Memory B cell (primary cell): ENCODE measurements around the gene CLHC1.
A peak's percentile ranks its signal among the peaks of the same experiment; 100 is the strongest.
"Not testable (repeated sequence)": the region's sequence is repeated elsewhere in the genome, so short reads cannot be mapped to it uniquely, and the experiment has no call there.

Experiments used
- ATAC-seq: fragments of 150-1000 bp; cut with Tn5 transposase; 2 replicates; pipeline ENCODE4 v1.10.0; 2021; ENCODE audit warnings: low read depth, mild to moderate bottlenecking, moderate library complexity
- DNase-seq, 2 donors: peaks; one replicate each; pipeline ENCODE4 v3.0.0; 2022; ENCODE audit warnings: low spot score in 2 of 2
- H3K27ac Mint-ChIP-seq: one replicate; pipeline ENCODE4 v1.8.0; 2022; ENCODE audit warnings: mild to moderate bottlenecking, moderate library complexity, mixed read lengths
- H3K27me3 Mint-ChIP-seq: one replicate; pipeline ENCODE4 v1.8.0; 2022; ENCODE audit warnings: mixed read lengths
- H3K36me3 Mint-ChIP-seq: one replicate; pipeline ENCODE4 v1.8.0; 2022; ENCODE audit warnings: mild to moderate bottlenecking, mixed read lengths
- H3K4me1 Mint-ChIP-seq: one replicate; pipeline ENCODE4 v1.8.0; 2022; ENCODE audit warnings: mixed read lengths
- H3K4me3 Mint-ChIP-seq: one replicate; pipeline ENCODE4 v1.8.0; 2022; ENCODE audit warnings: mild to moderate bottlenecking, moderate library complexity, mixed read lengths
- H3K9me3 Mint-ChIP-seq: one replicate; pipeline ENCODE4 v1.8.0; 2022; ENCODE audit warnings: mixed read lengths

The CLHC1 gene

GRCh38 chr2:55232084-55232862, at the start of gene CLHC1, which contains the start of gene RPS27A:
CLHC1 (minus strand) TSS chr2:55232293; CDS start chr2:55222411, 9,882 bp downstream.
RPS27A (plus strand) TSS chr2:55232688; CDS start chr2:55232825, 137 bp downstream.
- Mint-ChIP-seq H3K27me3 (no peaks in the 10 kb centered on the region), H3K4me3 (peak within 1 kb of the TSS; percentile 100), H3K27ac (peak within 1 kb of the TSS; percentile 97), H3K36me3 (peaks cover 8% of the 10 kb centered on the region), H3K4me1 (peaks cover 36% of the 10 kb centered on the region), H3K9me3 (no peaks in the 10 kb centered on the region)
- DNase-seq (peak; percentile 96 to 98), ATAC-seq (peak; percentile 82)

- not testable (repeated sequence) for DNase-seq, ATAC-seq, H3K36me3 Mint-ChIP-seq, H3K9me3 Mint-ChIP-seq, H3K27me3 Mint-ChIP-seq
- Mint-ChIP-seq H3K4me1 (peaks cover 18% of the 10 kb centered on the region), H3K4me3 (peak overlapping the region; percentile 70), H3K27ac (peak overlapping the region; percentile 95)
Observed at GRCh38 chr2:55280851-55281546, 48.9 kb upstream of the CLHC1 start.

GRCh38 chr2:55279859-55280424, 47.8 kb upstream of the CLHC1 start:
- H3K4me1 Mint-ChIP-seq: peaks cover 15% of the 10 kb centered on the region
- H3K27ac Mint-ChIP-seq, H3K9me3 Mint-ChIP-seq, DNase-seq, ATAC-seq, H3K36me3 Mint-ChIP-seq, H3K4me3 Mint-ChIP-seq, H3K27me3 Mint-ChIP-seq: not testable (repeated sequence)

GRCh38 chr2:55279214-55279835, 47.2 kb upstream of the CLHC1 start:
- peaks cover 14% of the 10 kb centered on the region for H3K4me1 Mint-ChIP-seq
- H3K4me3 Mint-ChIP-seq, H3K27ac Mint-ChIP-seq: not testable (repeated sequence)

GRCh38 chr2:55277310-55277709, 45.2 kb upstream of the CLHC1 start:
- Mint-ChIP-seq H3K4me3 (no peak overlapping the region), H3K36me3 (no peaks in the 10 kb centered on the region), H3K27me3 (peaks cover 2% of the 10 kb centered on the region), H3K9me3 (no peaks in the 10 kb centered on the region), H3K4me1 (peaks cover 4% of the 10 kb centered on the region), H3K27ac (no peak overlapping the region)
- DNase-seq (no peak), ATAC-seq (no peak)

More at GRCh38 chr2:55279214-55279835, 47.2 kb upstream of the CLHC1 start:
- ATAC-seq, H3K36me3 Mint-ChIP-seq, H3K27me3 Mint-ChIP-seq, H3K9me3 Mint-ChIP-seq, DNase-seq: not testable (repeated sequence)

- H3K27me3 Mint-ChIP-seq, H3K9me3 Mint-ChIP-seq, H3K4me3 Mint-ChIP-seq, H3K36me3 Mint-ChIP-seq, ATAC-seq, DNase-seq, H3K27ac Mint-ChIP-seq, H3K4me1 Mint-ChIP-seq: not testable (repeated sequence)
Observed at GRCh38 chr2:55274346-55274745, 42.3 kb upstream of the CLHC1 start.

GRCh38 chr2:55269645-55269990, 37.5 kb upstream of the CLHC1 start:
- Mint-ChIP-seq H3K27me3 (peaks cover 2% of the 10 kb centered on the region), H3K36me3 (no peaks in the 10 kb centered on the region), H3K9me3 (no peaks in the 10 kb centered on the region), H3K27ac (peak overlapping the region; percentile 96), H3K4me3 (peak overlapping the region; percentile 91), H3K4me1 (peaks cover 15% of the 10 kb centered on the region)
- no peak for DNase-seq
- no peak for ATAC-seq

- Mint-ChIP-seq H3K9me3 (no peaks in the 10 kb centered on the region), H3K36me3 (peaks cover 3% of the 10 kb centered on the region), H3K27ac (peak within 1 kb of the TSS; percentile 96), H3K4me3 (peak within 1 kb of the TSS; percentile 91), H3K4me1 (peaks cover 13% of the 10 kb centered on the region), H3K27me3 (no peaks in the 10 kb centered on the region)
- DNase-seq: peak; percentile 81 to 86
- ATAC-seq: peak; percentile 92
Observed at GRCh38 chr2:55268907-55269644, 37.0 kb upstream of the CLHC1 start, which contains the start of gene MTIF2. MTIF2 (minus strand) TSS chr2:55269231; CDS start chr2:55263858, 5,373 bp downstream.

- Mint-ChIP-seq H3K4me1 (peaks cover 13% of the 10 kb centered on the region), H3K27ac (peak overlapping the region; percentile 96), H3K27me3 (no peaks in the 10 kb centered on the region), H3K9me3 (no peaks in the 10 kb centered on the region), H3K4me3 (peak overlapping the region; percentile 91), H3K36me3 (peaks cover 3% of the 10 kb centered on the region)
- ATAC-seq (peak; percentile 2), DNase-seq (no peak)
Observed at GRCh38 chr2:55268288-55268906, 36.3 kb upstream of the CLHC1 start.

GRCh38 chr2:55259586-55259985, 27.5 kb upstream of the CLHC1 start:
- H3K27ac Mint-ChIP-seq, H3K4me1 Mint-ChIP-seq, H3K36me3 Mint-ChIP-seq, H3K27me3 Mint-ChIP-seq, H3K4me3 Mint-ChIP-seq, DNase-seq, ATAC-seq, H3K9me3 Mint-ChIP-seq: not testable (repeated sequence)

- no peak overlapping the region for H3K4me3 Mint-ChIP-seq
- H3K9me3 Mint-ChIP-seq: no peaks in the 10 kb centered on the region
- H3K27me3 Mint-ChIP-seq: no peaks in the 10 kb centered on the region
- peaks cover 10% of the 10 kb centered on the region for H3K36me3 Mint-ChIP-seq
- no peaks in the 10 kb centered on the region for H3K4me1 Mint-ChIP-seq
- no peak for DNase-seq
- H3K27ac Mint-ChIP-seq: no peak overlapping the region
- ATAC-seq: no peak
Observed at GRCh38 chr2:55252832-55253231, 20.7 kb upstream of the CLHC1 start.

- Mint-ChIP-seq H3K9me3 (no peaks in the 10 kb centered on the region), H3K27me3 (no peaks in the 10 kb centered on the region), H3K36me3 (peaks cover 11% of the 10 kb centered on the region), H3K4me3 (no peak overlapping the region), H3K4me1 (no peaks in the 10 kb centered on the region), H3K27ac (no peak overlapping the region)
- no peak for DNase-seq
- no peak for ATAC-seq
Observed at GRCh38 chr2:55247025-55247424, 14.9 kb upstream of the CLHC1 start.

- Mint-ChIP-seq H3K27me3 (no peaks in the 10 kb centered on the region), H3K4me1 (no peaks in the 10 kb centered on the region), H3K27ac (no peak overlapping the region), H3K36me3 (peaks cover 11% of the 10 kb centered on the region), H3K4me3 (no peak overlapping the region), H3K9me3 (no peaks in the 10 kb centered on the region)
- DNase-seq (no peak), ATAC-seq (no peak)
Observed at GRCh38 chr2:55245411-55245810, 13.3 kb upstream of the CLHC1 start.
